Measurements from ENCODE around the gene UBALD2. TPM values are rescaled to one million over a fixed set of nuclear protein-coding genes. Genes with fewer than 3 reads are reported as not detected.
"Not testable (repeated sequence)": the region's sequence is repeated elsewhere in the genome, so short reads cannot be mapped to it uniquely, and the experiment has no call there.

UBALD2 gene
- total and polyA plus RNA-seq, 5 experiments from 2014 or later, result 6.6 to 122 (median 9.7) TPM

- POLR2A ChIA-PET, result interaction anchor here (0.6 to 31.3 kb wide), 15 partner anchors 5 to 402 kb away, joined by 3 to 923 read pairs (median 6); partner anchors contain the start of genes FOXJ1, RNF157 and UBALD2
- Mint-ChIP-seq H3K27me3 (no peaks in the 10 kb centered on the region), H3K27ac (peak overlapping the region; percentile 78 to 99 (median 94)), H3K4me1 (peaks cover 29 to 73% (median 61%) of the 10 kb centered on the region in 4 donors), H3K4me3 (peak overlapping the region in 9 of 10 donors; percentile 52 to 86 (median 77)), H3K9me3 (peaks cover 0 to 7% (median 2%) of the 10 kb centered on the region in 9 donors), H3K36me3 (peaks cover 0 to 4% (median 0%) of the 10 kb centered on the region in 3 donors)
- ATAC-seq, result no peak
- DNase-seq, result no peak
These were observed 9.2 kb upstream of the UBALD2 start for GRCh38 chr17:76255801-76256429.

- Mint-ChIP-seq H3K4me3 (peak overlapping the region; percentile 69 to 88 (median 84)), H3K4me1 (peaks cover 27 to 70% (median 57%) of the 10 kb centered on the region in 4 donors), H3K27ac (peak overlapping the region; percentile 78 to 99 (median 94))
- H3K9me3 Mint-ChIP-seq, H3K36me3 Mint-ChIP-seq, H3K27me3 Mint-ChIP-seq: not testable (repeated sequence)
- POLR2A ChIA-PET, result interaction anchor here (0.6 to 31.3 kb wide), 18 partner anchors 6 to 227 kb away, joined by 3 to 923 read pairs (median 5); partner anchors contain the start of genes FOXJ1, RNF157 and UBALD2
- peak in 8 of 10 donors; percentile 60 to 87 (median 79) for DNase-seq
- ATAC-seq, result peak; percentile 84 to 93
These were observed 8.6 kb upstream of the UBALD2 start for GRCh38 chr17:76256430-76257050.

- Mint-ChIP-seq H3K27me3 (no peaks in the 10 kb centered on the region), H3K36me3 (peaks cover 0 to 4% (median 3%) of the 10 kb centered on the region in 3 donors), H3K27ac (peak overlapping the region in 5 of 10 donors; percentile 33 to 83 (median 81)), H3K9me3 (peaks cover 0 to 7% (median 2%) of the 10 kb centered on the region in 9 donors), H3K4me1 (peaks cover 29 to 72% (median 61%) of the 10 kb centered on the region in 4 donors), H3K4me3 (no peak overlapping the region)
- DNase-seq (no peak), ATAC-seq (no peak)
- POLR2A ChIA-PET, result interaction anchor here (1.3 to 31.3 kb wide), 5 partner anchors 3 to 104 kb away, joined by 3 to 923 read pairs (median 527); partner anchors contain the start of genes RNF157 and UBALD2
These were observed 4.9 kb upstream of the UBALD2 start for GRCh38 chr17:76260220-76260619.

GRCh38 chr17:76260669-76261068 lies 4.5 kb upstream of the UBALD2 start:
- POLR2A ChIA-PET, result interaction anchor here (1.3 to 31.3 kb wide), 5 partner anchors 3 to 105 kb away, joined by 3 to 923 read pairs (median 527); partner anchors contain the start of genes RNF157 and UBALD2
- Mint-ChIP-seq H3K27ac (peak overlapping the region in 8 of 10 donors; percentile 12 to 82 (median 60)), H3K27me3 (no peaks in the 10 kb centered on the region), H3K36me3 (peaks cover 0 to 4% (median 3%) of the 10 kb centered on the region in 3 donors), H3K4me1 (peaks cover 26 to 68% (median 57%) of the 10 kb centered on the region in 4 donors), H3K4me3 (peak overlapping the region in 1 of 10 donors; percentile 14), H3K9me3 (peaks cover 0 to 7% (median 2%) of the 10 kb centered on the region in 9 donors)
- ATAC-seq, result no peak
- no peak for DNase-seq

DNA sequence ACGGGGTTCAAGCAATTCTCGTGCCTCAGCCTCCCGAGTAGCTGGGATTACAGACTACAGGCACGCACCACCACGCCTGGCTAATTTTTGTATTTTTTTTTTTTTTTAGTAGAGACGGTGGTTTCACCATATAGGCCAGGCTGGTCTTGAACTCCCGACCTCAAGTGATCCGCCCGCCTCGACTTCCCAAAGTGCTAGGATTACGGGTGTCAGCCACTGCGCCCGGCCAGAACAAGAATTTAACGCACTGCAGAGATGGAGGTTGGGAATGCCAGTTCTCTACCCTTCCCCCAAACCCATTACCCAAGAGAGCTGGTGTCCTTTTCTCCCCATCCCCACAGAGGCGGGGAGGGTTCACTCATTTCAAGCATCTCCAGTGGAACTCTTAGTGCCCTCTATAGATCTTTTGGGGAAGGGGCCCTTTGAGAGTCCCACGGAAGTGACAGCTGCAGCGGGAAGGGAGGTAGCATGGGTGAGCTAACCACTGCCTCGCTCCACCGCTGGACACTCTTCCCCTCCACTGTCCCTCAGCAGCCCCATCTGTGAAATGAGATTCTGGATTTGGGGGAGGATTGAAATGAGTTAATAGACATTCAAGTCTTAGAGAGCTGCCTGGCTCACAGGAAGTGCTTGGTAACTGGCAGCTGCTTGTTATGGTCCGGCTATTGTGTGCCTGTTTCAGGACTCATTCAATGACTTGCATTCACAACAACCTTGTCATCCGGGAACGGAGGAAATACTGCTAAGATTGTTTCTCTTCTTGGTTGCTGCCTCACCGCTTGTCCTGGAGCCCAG lies 3.5 kb upstream of the UBALD2 start:
- peak overlapping the region in 9 of 10 donors; percentile 87 to 98 (median 92) for H3K27ac Mint-ChIP-seq
- H3K4me3 Mint-ChIP-seq, result peak overlapping the region in 7 of 10 donors; percentile 2 to 73 (median 50)
- peaks cover 25 to 61% (median 48%) of the 10 kb centered on the region in 4 donors for H3K4me1 Mint-ChIP-seq
- ATAC-seq (no peak), DNase-seq (peak in 1 of 10 donors; percentile 35)
- POLR2A ChIA-PET, result interaction anchor here (0.5 to 31.3 kb wide), 8 partner anchors 2 to 993 kb away, joined by 3 to 923 read pairs (median 5); partner anchors contain the start of genes FOXJ1, RNF157 and UBALD2
- H3K36me3 Mint-ChIP-seq, result peaks cover 0 to 4% (median 3%) of the 10 kb centered on the region in 3 donors
- no peaks in the 10 kb centered on the region for H3K27me3 Mint-ChIP-seq
- peaks cover 0 to 6% (median 2%) of the 10 kb centered on the region in 9 donors for H3K9me3 Mint-ChIP-seq

DNA sequence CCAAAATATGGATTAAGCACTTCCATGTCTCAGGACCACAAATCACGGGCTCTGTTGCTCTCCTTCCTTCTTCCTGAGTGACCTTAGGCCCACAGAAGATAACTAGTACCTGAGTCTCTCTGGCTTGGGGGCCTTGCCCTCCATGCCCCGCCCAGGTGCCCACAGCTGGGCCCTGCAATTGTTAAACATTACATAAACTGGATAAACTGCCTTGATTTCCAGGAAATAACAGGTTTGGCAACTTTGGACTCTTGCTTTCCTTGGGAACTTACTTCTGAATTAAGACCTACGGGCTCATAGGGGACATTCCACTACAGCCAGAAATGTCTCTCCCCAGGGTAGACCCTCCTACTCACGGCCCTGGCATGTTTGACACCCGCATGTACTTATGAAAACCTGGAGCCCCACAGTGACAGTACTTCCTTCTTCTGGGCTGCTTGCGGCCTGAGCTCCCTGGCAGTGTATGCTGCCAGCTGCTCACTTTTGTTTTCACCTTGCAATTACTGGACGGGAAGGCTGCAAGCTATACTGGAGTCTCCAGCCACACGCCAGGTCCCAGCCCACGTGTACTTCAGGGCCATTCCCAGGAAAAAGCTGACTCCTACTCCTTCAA lies 2.3 kb upstream of the UBALD2 start:
- Mint-ChIP-seq H3K36me3 (peaks cover 0 to 10% (median 2%) of the 10 kb centered on the region in 3 donors), H3K4me1 (peaks cover 24 to 69% (median 50%) of the 10 kb centered on the region in 4 donors), H3K27ac (peak overlapping the region; percentile 89 to 98 (median 92)), H3K27me3 (no peaks in the 10 kb centered on the region), H3K4me3 (peak overlapping the region; percentile 21 to 86 (median 60)), H3K9me3 (peaks cover 0 to 2% (median 0%) of the 10 kb centered on the region in 9 donors)
- DNase-seq (peak in 2 of 10 donors; percentile 26 to 28), ATAC-seq (no peak)
- POLR2A ChIA-PET, result interaction anchor here (0.8 to 31.3 kb wide), 8 partner anchors 1 to 138 kb away, joined by 3 to 923 read pairs (median 24); partner anchors contain the start of genes FOXJ1, RNF157 and UBALD2

- H3K4me3 Mint-ChIP-seq, result peak overlapping the region in 5 of 10 donors; percentile 58 to 89 (median 82)
- H3K27me3 Mint-ChIP-seq, result no peaks in the 10 kb centered on the region
- H3K27ac Mint-ChIP-seq, result peak overlapping the region; percentile 90 to 98 (median 93)
- peaks cover 26 to 76% (median 58%) of the 10 kb centered on the region in 4 donors for H3K4me1 Mint-ChIP-seq
- ATAC-seq (no peak), DNase-seq (no peak)
- H3K9me3 Mint-ChIP-seq, result no peaks in the 10 kb centered on the region
- POLR2A ChIA-PET, result interaction anchor here (1.0 to 31.3 kb wide), 12 partner anchors 0 to 160 kb away, joined by 3 to 923 read pairs (median 20); partner anchors contain the start of genes FOXJ1, RNF157 and UBALD2
- H3K36me3 Mint-ChIP-seq, result peaks cover 0 to 20% (median 7%) of the 10 kb centered on the region in 3 donors
These were observed 1.3 kb upstream of the UBALD2 start for GRCh38 chr17:76263896-76264295.

- H3K4me3 Mint-ChIP-seq, result peak overlapping the region; percentile 58 to 91 (median 81)
- ATAC-seq, result no peak
- H3K27ac Mint-ChIP-seq, result peak overlapping the region; percentile 86 to 98 (median 93)
- no peaks in the 10 kb centered on the region for H3K9me3 Mint-ChIP-seq
- H3K36me3 Mint-ChIP-seq, result peaks cover 0 to 25% (median 7%) of the 10 kb centered on the region in 3 donors
- H3K27me3 Mint-ChIP-seq, result no peaks in the 10 kb centered on the region
- H3K4me1 Mint-ChIP-seq, result peaks cover 30 to 79% (median 61%) of the 10 kb centered on the region in 4 donors
- DNase-seq, result no peak
- POLR2A ChIA-PET, result interaction anchor here (0.7 to 31.3 kb wide), 23 partner anchors 1 to 652 kb away, joined by 3 to 923 read pairs (median 5); partner anchors contain the start of genes FOXJ1, MRPL38, RNF157 and UBALD2
These were observed 758 bp upstream of the UBALD2 start for GRCh38 chr17:76264425-76264754.

DNA sequence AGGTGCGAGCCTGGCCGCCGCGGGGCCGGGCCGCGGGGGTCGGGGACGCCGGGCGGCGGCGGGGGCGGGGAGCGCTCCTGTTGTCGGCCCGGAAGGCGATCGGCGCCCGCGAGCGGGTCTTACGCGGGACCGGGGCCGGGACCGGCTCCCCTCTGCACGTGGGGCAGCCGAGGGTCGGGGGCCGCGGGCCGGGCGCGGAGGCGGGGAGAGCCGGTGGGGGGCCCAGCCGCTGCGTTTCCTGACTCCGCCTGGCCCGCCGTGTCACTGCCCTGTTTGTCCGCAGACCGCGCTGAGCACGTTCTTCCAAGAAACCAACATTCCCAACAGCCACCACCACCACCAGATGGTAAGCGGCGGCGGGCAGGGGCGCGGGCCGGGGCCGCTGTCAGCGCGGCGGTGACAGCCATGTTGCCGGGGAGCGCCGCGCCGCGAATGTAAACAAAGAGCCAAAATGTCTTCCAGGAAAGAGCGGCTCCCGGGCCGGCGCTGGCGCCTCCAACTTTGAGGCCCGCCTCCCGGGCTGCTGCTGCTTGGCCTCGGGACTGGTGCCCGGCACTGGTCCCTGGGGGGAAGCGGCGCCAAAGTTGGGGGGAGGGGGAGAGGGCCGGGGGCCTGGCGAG lies 586 bp downstream of the UBALD2 start:
- peak; percentile 47 to 81 (median 63) for DNase-seq
- POLR2A ChIA-PET, result interaction anchor here (0.5 to 31.3 kb wide), 24 partner anchors 2 to 661 kb away, joined by 3 to 923 read pairs (median 4); partner anchors contain the start of genes FOXJ1, MRPL38, RNF157 and UBALD2
- no peaks in the 10 kb centered on the region for H3K9me3 Mint-ChIP-seq
- ATAC-seq, result peak; percentile 5 to 8
- H3K27ac Mint-ChIP-seq, result peak overlapping the region in 9 of 10 donors; percentile 91 to 97 (median 96)
- H3K27me3 Mint-ChIP-seq, result no peaks in the 10 kb centered on the region
- H3K4me1 Mint-ChIP-seq, result peaks cover 36 to 75% (median 65%) of the 10 kb centered on the region in 4 donors
- H3K36me3 Mint-ChIP-seq, result peaks cover 0 to 32% (median 7%) of the 10 kb centered on the region in 3 donors
- H3K4me3 Mint-ChIP-seq, result peak overlapping the region; percentile 78 to 97 (median 92)

DNA sequence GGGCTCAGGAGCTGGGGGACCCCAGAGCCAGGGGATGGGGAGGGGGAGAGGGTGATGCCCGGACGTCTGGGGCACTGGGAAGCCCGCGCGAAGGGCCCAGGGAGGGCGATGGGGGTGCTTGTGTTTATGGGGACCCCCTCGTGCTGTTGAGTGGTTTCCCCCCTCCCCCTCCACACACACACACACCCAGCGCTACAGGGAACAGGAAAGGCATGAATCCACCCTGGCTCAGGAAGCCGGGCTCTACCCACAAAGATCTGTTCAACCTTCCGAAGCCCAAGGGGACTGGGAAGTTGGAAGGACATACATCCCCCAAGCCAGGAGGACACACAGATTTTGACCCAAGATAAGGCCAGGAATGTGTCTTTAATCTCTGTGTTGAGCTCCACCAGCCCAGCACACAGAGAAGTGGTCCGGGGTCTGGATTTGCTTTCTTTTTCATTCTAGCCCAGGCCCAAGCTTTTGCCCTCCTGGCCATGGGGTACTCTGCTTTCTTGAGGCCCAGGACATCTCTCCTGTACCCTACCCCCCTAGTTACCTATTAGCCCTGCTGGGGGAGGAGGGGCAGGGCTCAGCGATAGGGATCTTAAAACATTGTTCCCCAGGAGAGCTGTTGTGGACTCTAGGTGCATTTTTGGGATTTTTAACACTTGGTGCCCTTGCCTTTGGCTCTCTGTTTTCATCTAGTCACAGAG lies 1.2 kb downstream of the UBALD2 start:
- H3K9me3 Mint-ChIP-seq, result no peaks in the 10 kb centered on the region
- DNase-seq (peak in 2 of 10 donors; percentile 37 to 65), ATAC-seq (no peak)
- H3K36me3 Mint-ChIP-seq, result peaks cover 0 to 32% (median 7%) of the 10 kb centered on the region in 3 donors
- POLR2A ChIA-PET, result interaction anchor here (0.6 to 31.3 kb wide), 17 partner anchors 3 to 237 kb away, joined by 3 to 923 read pairs (median 6); partner anchors contain the start of genes FOXJ1, RNF157 and UBALD2
- H3K27ac Mint-ChIP-seq, result peak overlapping the region; percentile 91 to 97 (median 94)
- peaks cover 37 to 78% (median 66%) of the 10 kb centered on the region in 4 donors for H3K4me1 Mint-ChIP-seq
- peak overlapping the region; percentile 88 to 97 (median 92) for H3K4me3 Mint-ChIP-seq
- no peaks in the 10 kb centered on the region for H3K27me3 Mint-ChIP-seq

Data from naive thymus-derived CD8-positive, alpha-beta T cell (primary cell).